NCI-H187 treated with DMSO at 0.1 percent for 48 hours (cell line): Measurements from ENCODE around the gene C16orf78.
A peak's percentile ranks its signal among the peaks of the same experiment; 100 is the strongest.

Experiments
- DNase-seq: peaks from one replicate; lab custom pipeline; 2025; lab: John Stamatoyannopoulos, UW

The C16orf78 gene

GRCh38 chr16:49395021-49395420 lies 21.4 kb downstream of the C16orf78 start:
- DNase-seq = no peak

- DNase-seq = no peak
These were observed 22.7 kb downstream of the C16orf78 start for GRCh38 chr16:49396206-49396720.

- no peak for DNase-seq
These were observed 25.2 kb downstream of the C16orf78 start for GRCh38 chr16:49398761-49399160.

- DNase-seq = no peak
These were observed 26.2 kb downstream of the C16orf78 start for GRCh38 chr16:49399594-49400364.

- DNase-seq = no peak
These were observed 27.0 kb downstream of the C16orf78 start for GRCh38 chr16:49400611-49401010.

GRCh38 chr16:49405123-49405522 lies 31.5 kb downstream of the C16orf78 start:
- DNase-seq = no peak

GRCh38 chr16:49405530-49405929 lies 31.9 kb downstream of the C16orf78 start:
- DNase-seq = no peak

- peak; percentile 4 for DNase-seq
These were observed 34.4 kb downstream of the C16orf78 start for GRCh38 chr16:49407873-49408550.

- DNase-seq = no peak
These were observed 35.5 kb downstream of the C16orf78 start for GRCh38 chr16:49409121-49409520.

- no peak for DNase-seq
These were observed 36.6 kb downstream of the C16orf78 start for GRCh38 chr16:49410226-49410625.

GRCh38 chr16:49411121-49411970 lies 37.7 kb downstream of the C16orf78 start:
- no peak for DNase-seq

GRCh38 chr16:49414671-49415070 lies 41.1 kb downstream of the C16orf78 start:
- DNase-seq = no peak

- no peak for DNase-seq
These were observed 41.5 kb downstream of the C16orf78 start for GRCh38 chr16:49415083-49415482.

GRCh38 chr16:49416001-49416675 lies 42.5 kb downstream of the C16orf78 start:
- DNase-seq = no peak

- DNase-seq = no peak
These were observed 43.8 kb downstream of the C16orf78 start for GRCh38 chr16:49417354-49417753.

- DNase-seq = no peak
These were observed 45.4 kb downstream of the C16orf78 start for GRCh38 chr16:49419006-49419405.

GRCh38 chr16:49419862-49420261 lies 46.3 kb downstream of the C16orf78 start:
- no peak for DNase-seq

GRCh38 chr16:49422896-49423295 lies 49.3 kb downstream of the C16orf78 start:
- DNase-seq = no peak

- no peak for DNase-seq
These were observed 51.4 kb downstream of the C16orf78 start for GRCh38 chr16:49424961-49425360.

GRCh38 chr16:49427771-49428170 lies 54.2 kb downstream of the C16orf78 start:
- DNase-seq = no peak

- no peak for DNase-seq
These were observed 55.2 kb downstream of the C16orf78 start for GRCh38 chr16:49428808-49429207.

- DNase-seq = no peak
These were observed 57.4 kb downstream of the C16orf78 start for GRCh38 chr16:49431040-49431439.
